ENCODE measurements around the gene AMDHD1.
"Not testable (repeated sequence)": the region's sequence is repeated elsewhere in the genome, so short reads cannot be mapped to it uniquely, and the experiment has no call there.

Gene AMDHD1

GRCh38 chr12:95966287-95966870 is 23.2 kb downstream of the AMDHD1 start:
- no peak for DNase-seq

- no peak for DNase-seq
Observed at GRCh38 chr12:95967301-95967700, 24.2 kb downstream of the AMDHD1 start.

DNA sequence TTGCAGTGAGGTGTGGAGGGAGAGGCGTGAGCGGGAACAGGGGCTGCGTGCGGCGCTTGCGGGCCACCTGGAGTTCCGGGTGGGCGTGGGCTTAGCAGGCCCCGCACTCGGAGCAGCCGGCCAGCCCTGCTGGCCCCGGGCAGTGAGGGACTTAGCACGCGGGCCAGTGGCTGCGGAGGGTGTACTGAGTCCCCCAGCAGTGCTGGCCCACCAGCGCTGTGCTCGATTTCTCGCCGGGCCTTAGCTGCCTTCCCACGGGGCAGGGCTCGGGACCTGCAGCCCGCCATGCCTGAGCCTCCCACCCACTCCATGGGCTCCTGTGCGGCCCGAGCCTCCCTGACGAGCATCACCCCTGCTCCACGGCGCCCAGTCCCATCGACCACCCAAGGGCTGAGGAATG is 26.0 kb downstream of the AMDHD1 start:
- DNase-seq: not testable (repeated sequence)

DNA sequence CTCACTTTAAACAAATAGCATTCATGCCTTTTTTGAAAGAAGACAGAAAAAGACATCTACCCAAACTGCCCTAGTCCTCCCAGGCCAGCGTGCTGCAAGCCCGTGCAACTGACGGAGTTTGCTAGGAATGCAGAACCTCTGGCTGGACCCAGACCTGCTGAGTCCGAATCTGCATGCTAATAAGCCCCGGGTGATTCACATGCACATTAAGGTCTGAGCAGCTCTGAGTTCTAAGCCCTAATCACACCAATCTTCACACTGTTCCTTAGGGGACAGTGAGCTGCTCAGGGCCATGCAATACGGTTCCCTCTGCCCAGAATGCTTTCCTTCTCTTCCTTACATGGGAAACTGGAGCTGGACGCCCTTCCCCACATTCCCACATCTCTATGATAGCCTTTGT is 27.8 kb downstream of the AMDHD1 start:
- DNase-seq: no peak

DNA sequence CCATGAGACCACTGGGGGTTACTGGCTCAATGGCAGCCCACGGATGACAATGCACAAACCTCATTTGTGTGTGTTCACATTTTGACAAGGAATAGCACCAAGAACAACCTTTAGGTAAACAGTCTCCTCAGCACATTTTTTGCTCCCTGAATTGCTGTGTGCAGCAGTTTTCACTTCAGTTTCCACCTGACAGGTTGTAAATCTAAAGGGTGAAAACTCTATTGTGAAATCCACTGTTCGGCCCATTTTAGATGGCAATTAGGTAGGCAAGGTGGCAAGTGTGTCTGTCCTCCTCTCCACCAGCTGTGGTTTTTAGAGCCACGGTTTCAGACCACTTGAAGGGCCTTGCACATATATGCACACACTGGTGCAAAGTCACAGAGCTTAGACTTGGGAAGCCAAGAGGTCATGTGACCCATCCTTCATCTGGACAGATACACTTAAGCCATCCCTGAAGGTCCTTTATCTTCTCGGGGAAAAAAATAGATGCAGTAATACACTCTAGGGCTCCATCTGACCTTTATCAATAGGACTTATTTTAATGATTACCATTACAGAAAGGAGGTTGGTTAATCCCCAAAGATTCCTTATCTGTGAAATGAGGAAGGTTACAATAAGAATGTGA is 29.8 kb downstream of the AMDHD1 start:
- DNase-seq: no peak

DNA sequence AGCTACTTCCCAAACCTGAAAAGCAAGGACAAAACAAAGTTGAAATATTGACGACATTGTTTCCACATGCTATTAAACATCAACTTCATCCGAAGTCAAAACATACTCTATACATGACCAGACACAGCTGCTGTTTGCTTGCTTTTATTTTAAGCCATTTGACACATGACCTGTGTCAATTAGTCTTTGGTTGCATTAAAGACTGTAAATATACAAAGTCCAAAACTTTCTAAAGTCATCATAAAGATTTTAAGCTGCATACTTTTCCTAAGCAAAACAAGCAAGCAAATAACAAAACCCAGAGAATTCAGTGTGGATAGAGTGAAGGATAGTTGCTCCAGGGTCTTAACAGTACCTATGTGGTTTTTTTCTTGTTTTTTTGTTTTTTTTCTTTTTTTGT is 31.2 kb downstream of the AMDHD1 start:
- DNase-seq: no peak

DNA sequence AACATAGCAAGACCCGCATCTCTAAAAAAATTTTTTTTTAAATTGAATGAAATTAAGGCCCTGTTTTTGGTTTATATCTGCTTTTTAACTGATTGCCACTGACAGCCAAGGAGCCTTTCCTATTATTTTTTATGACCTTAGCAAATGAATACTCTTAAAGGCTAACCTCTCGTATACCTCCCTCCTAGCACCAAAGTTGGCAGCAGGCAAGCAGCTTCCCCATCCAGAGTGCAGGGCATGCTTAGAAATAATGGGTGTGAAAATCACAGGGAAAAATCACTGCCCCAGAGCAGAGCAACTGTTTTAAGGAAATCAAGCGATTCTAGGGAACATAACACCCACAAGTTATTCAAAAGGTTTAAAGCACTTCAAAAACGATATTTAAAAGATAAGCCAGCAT is 32.4 kb downstream of the AMDHD1 start:
- DNase-seq: no peak

- DNase-seq: no peak
Observed at GRCh38 chr12:95976416-95976832, 33.3 kb downstream of the AMDHD1 start.

- DNase-seq: no peak
Observed at GRCh38 chr12:95977764-95978305, 34.7 kb downstream of the AMDHD1 start.

- DNase-seq: no peak
Observed at GRCh38 chr12:95978351-95978750, 35.2 kb downstream of the AMDHD1 start.

DNA sequence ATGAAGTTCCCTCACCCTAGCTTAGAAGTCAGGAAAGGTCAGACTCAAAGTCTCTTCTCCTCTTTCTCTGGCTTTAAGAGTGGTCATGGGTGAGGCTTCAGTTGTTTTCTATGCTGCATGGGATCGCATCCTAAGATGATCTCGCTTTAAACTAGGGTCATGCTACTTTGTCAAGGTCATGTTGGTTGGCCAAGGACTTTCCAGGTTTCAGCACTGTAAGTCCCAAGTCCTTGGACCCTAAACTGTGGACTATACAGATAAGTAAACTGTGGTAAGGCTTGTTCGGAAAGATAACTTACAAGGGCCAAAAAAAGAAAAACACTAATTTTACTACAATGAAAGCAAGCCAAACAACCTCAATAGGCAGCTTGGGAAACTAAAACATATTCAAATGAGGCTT is 35.6 kb downstream of the AMDHD1 start:
- no peak for DNase-seq

DNA sequence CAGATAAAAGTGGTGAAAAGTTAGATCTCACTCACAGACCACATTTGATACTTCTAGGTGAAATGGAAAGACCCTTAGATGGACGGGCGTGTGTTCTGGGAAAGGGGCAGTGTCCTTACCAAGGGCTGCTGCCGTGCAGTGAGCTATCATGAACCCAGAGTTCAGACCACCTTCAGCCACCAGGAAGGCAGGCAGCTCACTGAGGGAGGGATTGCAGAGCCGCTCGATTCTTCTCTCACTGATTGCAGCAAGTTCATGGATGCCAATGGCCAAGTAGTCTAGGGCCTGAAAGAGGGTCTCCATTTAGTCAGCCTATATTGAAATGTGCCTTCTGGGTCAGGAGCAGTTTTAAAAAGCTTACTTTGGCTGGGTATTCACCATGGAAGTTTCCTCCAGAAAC is 37.3 kb downstream of the AMDHD1 start:
- no peak for DNase-seq

DNA sequence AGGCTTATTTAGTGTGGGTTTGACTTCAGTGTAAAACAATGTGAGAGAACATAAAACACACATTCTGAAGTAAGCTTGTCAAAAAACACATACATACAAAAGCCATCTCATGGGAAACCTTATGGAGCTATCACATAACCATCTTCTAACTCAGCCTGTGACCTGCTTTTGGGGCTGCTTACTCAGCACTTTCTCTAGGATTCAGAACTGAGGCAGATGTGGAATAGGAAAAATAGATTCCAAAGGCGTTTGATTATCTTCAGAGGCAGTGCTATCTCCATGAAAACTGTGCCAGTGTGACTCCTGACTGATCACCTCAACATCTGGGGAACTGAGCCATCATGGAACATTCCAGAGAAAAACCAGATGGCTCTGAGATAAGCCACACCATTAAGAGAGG is 39.5 kb downstream of the AMDHD1 start:
- DNase-seq: no peak

- DNase-seq: no peak
Observed at GRCh38 chr12:95984682-95985081, 41.6 kb downstream of the AMDHD1 start.

DNA sequence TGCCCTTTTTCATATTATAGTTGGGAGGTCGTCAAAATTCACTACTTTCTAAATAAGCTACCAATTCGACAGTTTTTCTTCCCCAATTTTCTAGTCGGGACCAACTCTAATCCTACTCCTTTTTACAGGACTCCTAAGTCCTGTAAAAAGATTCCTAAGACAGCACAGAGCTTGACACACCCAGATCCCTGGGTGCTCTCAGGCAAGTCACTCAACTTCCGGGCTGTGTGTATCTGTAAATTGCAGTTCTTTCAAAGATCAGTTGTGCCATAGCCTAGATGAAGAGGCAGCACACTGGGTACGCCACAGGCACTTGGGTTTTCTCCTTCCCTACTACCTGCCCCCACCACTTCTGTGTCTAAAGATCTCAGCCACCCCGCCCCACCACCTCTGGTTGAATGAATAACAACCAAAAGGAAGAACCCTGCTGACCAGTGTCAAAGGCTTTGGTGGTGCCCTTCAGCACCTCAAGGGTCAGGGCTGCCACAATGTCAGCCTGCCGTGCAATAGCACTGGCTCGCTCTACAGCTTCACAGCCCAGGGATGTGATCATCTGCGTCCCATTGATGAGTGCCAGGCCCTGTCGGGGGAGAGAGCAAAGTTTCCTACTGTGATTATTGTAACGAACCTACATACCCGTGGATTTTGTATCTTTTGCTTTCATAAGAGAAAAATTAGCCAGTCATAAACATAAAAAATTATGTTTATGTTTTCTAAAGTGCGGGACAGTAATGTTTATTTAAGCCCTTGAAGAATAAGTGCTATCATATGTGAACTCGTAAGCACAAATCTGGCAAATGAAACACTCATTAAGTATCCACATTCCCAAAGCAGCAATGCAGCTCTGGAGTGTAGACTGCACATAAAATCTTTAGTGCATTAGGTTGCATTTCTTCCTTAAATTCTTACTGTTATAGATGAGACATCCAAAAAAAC is 43.8 kb downstream of the AMDHD1 start:
- DNase-seq: no peak

DNA sequence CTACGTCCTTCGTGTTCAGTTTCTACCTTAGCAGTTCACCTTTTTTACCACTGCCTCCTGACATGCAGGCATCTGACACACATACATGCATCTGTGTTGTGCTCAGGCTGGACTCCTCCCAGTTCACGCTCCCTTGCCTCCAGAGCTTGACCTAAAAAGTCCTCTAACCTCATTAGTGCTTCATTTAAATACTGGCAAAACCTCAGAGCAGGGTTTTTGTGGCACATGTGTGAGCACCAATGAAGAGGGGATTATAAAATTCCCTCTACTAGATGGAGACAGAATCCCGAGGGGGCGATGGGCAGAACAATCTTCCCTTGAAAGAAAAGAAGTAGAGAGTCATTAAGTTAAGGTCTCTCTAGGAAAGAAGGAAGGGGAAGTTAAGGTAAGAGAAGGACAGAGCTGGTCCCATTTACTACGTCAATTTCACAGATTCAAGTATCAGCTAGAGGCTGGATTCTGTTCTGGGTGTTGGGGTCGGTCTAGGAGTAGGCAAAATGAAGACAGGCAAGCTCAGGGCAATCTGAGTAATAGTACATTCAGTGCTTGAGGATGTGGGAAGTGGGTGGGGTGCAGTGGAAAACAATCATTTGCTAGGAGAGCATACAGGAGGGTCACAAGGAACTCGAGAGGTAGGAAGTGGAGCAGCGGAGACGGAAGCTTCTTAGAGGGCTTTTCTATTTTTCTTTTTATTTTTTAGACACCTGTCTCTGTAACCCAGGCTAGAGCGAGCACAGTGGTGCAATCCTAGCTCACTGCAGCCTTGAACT is 45.6 kb downstream of the AMDHD1 start:
- no peak for DNase-seq

DNA sequence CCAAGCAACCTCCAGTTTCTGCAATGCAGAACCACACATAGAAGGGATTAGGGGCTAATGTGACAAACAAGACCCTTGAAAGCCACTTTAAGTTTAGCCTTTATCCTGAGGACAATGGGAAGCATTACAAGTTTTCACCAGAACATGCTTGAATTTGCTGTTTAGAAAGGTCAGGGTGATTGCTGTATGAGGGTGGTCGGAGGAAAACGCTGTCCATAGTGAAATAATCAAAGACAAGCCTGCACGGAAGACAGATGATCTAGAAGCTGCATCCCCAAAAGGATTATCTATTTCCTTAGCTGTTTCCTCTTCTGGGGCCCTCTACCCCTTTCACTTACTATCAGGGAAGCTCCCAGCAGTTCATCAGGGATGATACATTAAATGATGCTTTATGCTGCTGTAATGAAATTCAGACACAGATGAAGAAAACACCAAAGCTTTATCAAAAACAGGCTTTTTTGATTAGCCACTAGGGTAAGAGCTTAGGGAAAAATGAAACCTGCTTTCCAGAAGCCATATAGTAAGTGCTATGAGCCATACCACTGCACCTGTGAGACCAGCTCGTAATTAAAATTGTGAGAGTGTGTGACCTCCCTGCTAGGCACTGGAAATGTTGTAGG is 46.5 kb downstream of the AMDHD1 start:
- no peak for DNase-seq

DNA sequence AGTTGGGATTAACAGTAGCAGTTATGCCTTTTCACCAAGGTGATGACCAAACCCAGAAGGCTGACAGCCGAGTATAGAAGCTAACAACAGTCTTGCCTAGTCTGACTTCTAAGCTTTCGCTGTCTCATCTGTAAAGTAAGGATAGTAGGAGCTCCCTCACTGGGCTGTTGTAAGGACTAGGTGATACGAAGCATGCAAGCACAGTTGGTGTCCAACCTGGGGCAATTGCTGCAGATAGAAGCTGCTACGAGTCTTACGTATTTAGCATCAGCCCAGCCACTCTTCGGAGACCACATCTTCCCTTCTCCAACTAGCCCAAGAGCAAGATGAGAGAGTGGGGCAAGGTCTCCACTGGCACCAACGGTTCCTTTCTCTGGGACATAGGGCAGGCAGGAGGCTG is 47.0 kb downstream of the AMDHD1 start:
- DNase-seq: no peak

- no peak for DNase-seq
Observed at GRCh38 chr12:95993907-95994306, 50.8 kb downstream of the AMDHD1 start.

GRCh38 chr12:95994476-95994875 is 51.3 kb downstream of the AMDHD1 start:
- no peak for DNase-seq

DNA sequence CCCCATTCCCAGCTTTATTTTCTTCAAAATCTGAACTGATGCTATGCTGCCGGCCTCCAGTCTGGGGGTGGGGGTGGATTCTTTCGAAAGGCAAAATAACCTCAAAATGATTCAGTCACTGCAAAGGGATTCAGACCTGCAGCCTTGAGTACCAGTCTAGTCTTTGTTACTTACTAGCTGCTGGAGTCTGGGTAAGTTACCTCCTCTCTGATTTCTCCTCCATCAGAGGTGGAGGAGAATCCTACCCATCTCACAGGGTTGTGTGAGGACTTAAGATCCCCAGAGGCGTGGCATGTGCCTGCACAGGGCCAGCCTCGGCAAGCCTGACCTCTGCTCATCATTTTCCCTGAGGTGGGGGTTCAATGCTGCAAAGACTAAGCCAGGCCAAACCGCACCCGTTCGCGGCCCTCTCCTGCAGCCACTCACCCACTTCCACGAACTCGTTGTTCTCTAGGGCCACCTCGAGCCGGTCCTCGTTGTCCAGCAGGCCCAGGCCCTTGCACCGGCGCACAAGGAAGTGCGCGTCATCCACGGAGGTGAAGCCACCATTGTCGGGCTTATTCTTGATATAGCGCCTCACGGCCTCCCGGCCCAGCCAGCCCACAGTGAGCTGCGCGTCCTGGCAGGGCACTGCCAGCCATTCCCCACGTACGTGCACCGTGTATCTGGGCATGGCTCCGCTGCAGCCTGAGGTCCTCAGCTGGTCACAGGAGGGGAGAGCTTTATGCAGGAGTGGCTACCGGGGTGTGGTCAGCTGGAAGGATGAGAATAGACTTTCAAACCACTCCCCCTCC is 52.3 kb downstream of the AMDHD1 start:
- no peak for DNase-seq

All from activated T-cell treated with anti-CD3 and anti-CD28 coated beads, Interleukin-2, amount 50 U/mL, for 48 hours (primary cell).